B cell (primary cell): ENCODE data around the gene CFAP141. TPM values are rescaled to one million over a fixed set of nuclear protein-coding genes. Genes with fewer than 3 reads are reported as not detected.

Experiments used
- ATAC-seq: fragments of 200-7000 bp; cut with Tn5 transposase; one replicate; pipeline ENCODE4 v1.10.0; 2021; ENCODE audit warnings: low read depth, mild to moderate bottlenecking, moderate number of reproducible peaks, moderate library complexity
- CTCF ChIA-PET: fragments of 350-600 bp; sonication (Branson Sonifier 250); formaldehyde crosslinking; loops from one replicate; lab custom pipeline; 2021; ENCODE audit warnings: antibody characterized with exemption, inconsistent platforms; lab: Charles Lee
- POLR2A ChIA-PET: fragments of 350-600 bp; sonication (Branson Sonifier 250); formaldehyde crosslinking; loops from one replicate; lab custom pipeline; 2021; ENCODE audit warnings: antibody characterized with exemption; lab: Charles Lee
- DNase-seq: peaks from one replicate; pipeline ENCODE4 v3.0.0; 2013
- H2AFZ ChIP-seq: 2 replicates; pipeline ENCODE4 v1.6.1; 2012; ENCODE audit warnings: mild to moderate bottlenecking, low read depth, low read length; ENCODE audit not compliant: insufficient read depth, poor library complexity, severe bottlenecking
- H3K27ac ChIP-seq, 2 donors: 1 replicate in 1 of 2; 2 replicates in 1 of 2; pipeline ENCODE4 v1.5.1; 2012 to 2013; ENCODE audit warnings: low read length in 2 of 2, mild to moderate bottlenecking in 2 of 2, moderate library complexity in 1 of 2
- H3K27me3 ChIP-seq, 4 experiments: fragments of 200-600 bp in 1 of 4; sonication (generic) in 1 of 4; replicated peaks in 1 of 4; 1 replicate in 2 of 4; 2 replicates in 2 of 4; pipeline versions ENCODE4 v1.6.1 to v1.7.0; 2013 to 2016; ENCODE audit warnings: low read length in 3 of 4, mild to moderate bottlenecking in 2 of 4, mixed read lengths in 1 of 4, moderate library complexity in 1 of 4; ENCODE audit not compliant: insufficient read depth in 4 of 4, control insufficient read depth in 3 of 4; ENCODE audit errors: control extremely low read depth in 1 of 4
- H3K36me3 ChIP-seq, 2 experiments: replicated peaks in 1 of 2; 1 replicate in 1 of 2; 2 replicates in 1 of 2; pipeline versions ENCODE4 v1.6.1 to v1.7.1; 2013; ENCODE audit warnings: low read length in 1 of 2; ENCODE audit not compliant: insufficient read depth in 2 of 2, control insufficient read depth in 1 of 2; ENCODE audit errors: control extremely low read depth in 1 of 2, extremely low read depth in 1 of 2
- H3K4me1 ChIP-seq, 2 donors: fragments of 200-600 bp in 1 of 2; sonication (generic) in 1 of 2; 1 replicate in 1 of 2; 2 replicates in 1 of 2; pipeline versions ENCODE4 v1.5.1 to v1.6.1; 2013 to 2017; ENCODE audit warnings: low read length in 2 of 2; ENCODE audit not compliant: control insufficient read depth in 2 of 2, insufficient read depth in 2 of 2
- H3K4me2 ChIP-seq: replicated peaks from 2 replicates; pipeline ENCODE3; 2012; ENCODE audit warnings: mild to moderate bottlenecking, low read depth, low read length; ENCODE audit not compliant: poor library complexity, severe bottlenecking
- H3K4me3 ChIP-seq, 5 experiments: fragments of 200-600 bp in 1 of 5; sonication (generic) in 1 of 5; 1 replicate in 3 of 5; 2 replicates in 2 of 5; pipeline versions ENCODE4 v1.5.1 to v1.7.0; 2011 to 2016; ENCODE audit warnings: low read length in 4 of 5, mild to moderate bottlenecking in 4 of 5, low read depth in 2 of 5, control low read depth in 1 of 5, moderate library complexity in 1 of 5; ENCODE audit not compliant: insufficient read depth in 1 of 5; ENCODE audit errors: control extremely low read depth in 1 of 5, extremely low read depth in 1 of 5
- H3K79me2 ChIP-seq: fragments of 200-600 bp; sonication (generic); one replicate; pipeline ENCODE4 v1.6.0; 2016; ENCODE audit warnings: low read length; ENCODE audit not compliant: control insufficient read depth, insufficient read depth
- H3K9ac ChIP-seq: fragments of 200-600 bp; sonication (generic); 2 replicates; pipeline ENCODE4 v1.6.1; 2017; ENCODE audit warnings: mild to moderate bottlenecking, low read length, moderate library complexity
- H3K9me3 ChIP-seq, 3 donors: one replicate each; pipeline versions ENCODE4 v1.6.1 to v1.7.1; 2013; ENCODE audit warnings: low read length in 2 of 3; ENCODE audit not compliant: control insufficient read depth in 2 of 3, insufficient read depth in 1 of 3; ENCODE audit errors: control extremely low read depth in 1 of 3
- H4K20me1 ChIP-seq: 2 replicates; pipeline ENCODE4 v1.6.0; 2012; ENCODE audit warnings: mild to moderate bottlenecking, low read length; ENCODE audit not compliant: insufficient read depth, control insufficient read depth, poor library complexity, severe bottlenecking
- H3K27ac Mint-ChIP-seq: one replicate; pipeline ENCODE4 v1.8.0; 2021; ENCODE audit warnings: mixed read lengths
- H3K27me3 Mint-ChIP-seq: one replicate; pipeline ENCODE4 v1.8.0; 2021; ENCODE audit warnings: mixed read lengths
- H3K4me1 Mint-ChIP-seq: one replicate; pipeline ENCODE4 v1.8.0; 2021; ENCODE audit warnings: mixed read lengths
- H3K4me3 Mint-ChIP-seq: one replicate; pipeline ENCODE4 v1.8.0; 2021; ENCODE audit warnings: mixed read lengths
- H3K9me3 Mint-ChIP-seq: one replicate; pipeline ENCODE4 v1.8.0; 2022; ENCODE audit warnings: mixed read lengths; ENCODE audit not compliant: insufficient read depth
- EZH2 ChIP-seq: IDR thresholded peaks from 2 replicates; pipeline ENCODE4 v1.6.1; 2012; ENCODE audit warnings: borderline replicate concordance, low read depth, mild to moderate bottlenecking, moderate library complexity, low read length; ENCODE audit not compliant: insufficient read depth, poor library complexity, severe bottlenecking
- WGBS: methylation state at CpG from one replicate; pipeline ENCODE4 v1.1.5; 2013; ENCODE audit warnings: missing lambda C conversion rate; ENCODE audit not compliant: insufficient coverage; 5-methylcytosine and 5-hydroxymethylcytosine counted together
- intact Hi-C: fragments of 100-400 bp; cut with micrococcal nuclease; formaldehyde crosslinking; loops from one replicate; pipeline ENCODE4 v1.10.0; 2022
- polyA plus RNA-seq: library from polyadenylated mRNA; depleted of rRNA; stranded (reverse); fragments of >200 nt; gene quantifications from 2 replicates; pipeline ENCODE4 v1.2.3, GENCODE V29; 2012
- total RNA-seq, 2 donors: library from RNA; stranded (reverse); fragments of 120-200 nt in 1 of 2; gene quantifications; 1 replicate in 1 of 2; 2 replicates in 1 of 2; pipeline versions ENCODE4 v1.2.3 to v1.2.4, GENCODE V29; 2013 to 2022
- TF ChIP-seq, protein P1 (sequence below): fragments of 200-600 bp; IDR thresholded peaks from one replicate; pipeline ENCODE4 v1.8.0; 2022; ENCODE audit warnings: antibody characterized with exemption, mild to moderate bottlenecking

CFAP141 gene
- total and polyA plus RNA-seq, 2 donors (not counting 1 experiment from before 2014, with no cell fraction given): not detected

DNA sequence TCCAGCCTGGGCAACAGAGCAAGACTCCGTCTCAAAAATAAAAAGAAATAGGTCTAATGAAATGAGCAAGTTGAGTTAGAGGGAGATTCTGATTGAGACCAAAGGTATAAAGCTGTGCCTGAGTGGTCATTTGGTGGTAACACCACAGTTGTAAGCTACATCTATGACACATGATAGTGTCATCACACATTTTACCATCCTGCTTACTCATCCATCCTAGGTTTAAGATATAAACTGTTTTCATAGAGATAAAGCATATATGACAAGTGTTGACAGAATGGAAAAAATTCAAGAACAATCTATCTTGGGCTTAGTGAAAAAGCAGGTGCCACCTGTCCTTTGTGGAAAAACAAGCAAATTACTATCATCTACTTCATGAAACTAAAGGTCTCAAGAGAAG lies 7.1 kb upstream of the CFAP141 start:
- peaks cover 14 to 69% of the 10 kb centered on the region in 2 experiments for H3K36me3 ChIP-seq
- H3K4me2 ChIP-seq: no peak overlapping the region
- no peaks in the 10 kb centered on the region for H3K27me3 ChIP-seq
- ATAC-seq (no peak), DNase-seq (no peak)
- Mint-ChIP-seq H3K27ac (no peak overlapping the region), H3K4me1 (peaks cover 15% of the 10 kb centered on the region), H3K4me3 (no peak overlapping the region), H3K27me3 (no peaks in the 10 kb centered on the region), H3K9me3 (no peaks in the 10 kb centered on the region)
- TF ChIP-seq, protein P1, sequence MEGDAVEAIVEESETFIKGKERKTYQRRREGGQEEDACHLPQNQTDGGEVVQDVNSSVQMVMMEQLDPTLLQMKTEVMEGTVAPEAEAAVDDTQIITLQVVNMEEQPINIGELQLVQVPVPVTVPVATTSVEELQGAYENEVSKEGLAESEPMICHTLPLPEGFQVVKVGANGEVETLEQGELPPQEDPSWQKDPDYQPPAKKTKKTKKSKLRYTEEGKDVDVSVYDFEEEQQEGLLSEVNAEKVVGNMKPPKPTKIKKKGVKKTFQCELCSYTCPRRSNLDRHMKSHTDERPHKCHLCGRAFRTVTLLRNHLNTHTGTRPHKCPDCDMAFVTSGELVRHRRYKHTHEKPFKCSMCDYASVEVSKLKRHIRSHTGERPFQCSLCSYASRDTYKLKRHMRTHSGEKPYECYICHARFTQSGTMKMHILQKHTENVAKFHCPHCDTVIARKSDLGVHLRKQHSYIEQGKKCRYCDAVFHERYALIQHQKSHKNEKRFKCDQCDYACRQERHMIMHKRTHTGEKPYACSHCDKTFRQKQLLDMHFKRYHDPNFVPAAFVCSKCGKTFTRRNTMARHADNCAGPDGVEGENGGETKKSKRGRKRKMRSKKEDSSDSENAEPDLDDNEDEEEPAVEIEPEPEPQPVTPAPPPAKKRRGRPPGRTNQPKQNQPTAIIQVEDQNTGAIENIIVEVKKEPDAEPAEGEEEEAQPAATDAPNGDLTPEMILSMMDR: no peak
- TF ChIP-seq EZH2: no peak
- H3K79me2 ChIP-seq: peaks cover 52% of the 10 kb centered on the region
- ChIA-PET CTCF (no interaction called here), POLR2A (no interaction called here)
- peaks cover 27% of the 10 kb centered on the region for H4K20me1 ChIP-seq
- H3K9ac ChIP-seq: no peak overlapping the region
- no peak overlapping the region for H3K4me3 ChIP-seq
- 100% methylated on average over 1 of the region's 1 CpG for WGBS
- no peaks in the 10 kb centered on the region for H3K9me3 ChIP-seq
- H3K27ac ChIP-seq: no peak overlapping the region
- intact Hi-C loops: no loop called here
- H3K4me1 ChIP-seq: peaks cover under 1 to 3% of the 10 kb centered on the region in 2 donors
- no peak overlapping the region for H2AFZ ChIP-seq

DNA sequence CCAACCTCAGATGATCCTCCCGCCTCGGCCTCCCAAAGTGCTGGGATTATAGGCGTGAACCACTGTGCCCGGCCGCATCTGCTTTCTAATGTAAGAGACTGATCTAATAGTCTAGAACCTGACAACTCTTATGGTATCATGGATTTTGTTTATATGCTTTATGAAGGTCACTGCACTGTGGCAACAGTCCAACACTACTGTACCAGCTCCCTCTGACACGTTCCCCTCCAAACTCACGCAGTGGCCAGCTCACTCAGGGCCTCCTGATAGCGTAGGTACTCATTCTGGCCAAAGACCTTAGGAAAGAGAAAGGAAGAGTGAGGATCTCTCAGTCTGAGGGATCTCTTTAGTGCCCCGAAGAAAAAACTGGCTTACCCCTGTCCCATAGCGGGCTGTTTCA lies 6.0 kb upstream of the CFAP141 start:
- no peaks in the 10 kb centered on the region for H3K27me3 ChIP-seq
- TF ChIP-seq, protein P1: no peak
- no peak for TF ChIP-seq EZH2
- H3K9me3 Mint-ChIP-seq: no peaks in the 10 kb centered on the region
- H3K4me3 ChIP-seq: no peak overlapping the region
- H4K20me1 ChIP-seq: peaks cover 27% of the 10 kb centered on the region
- peaks cover 16 to 68% of the 10 kb centered on the region in 2 experiments for H3K36me3 ChIP-seq
- ChIA-PET POLR2A (interaction anchor here (0.6 kb wide), 1 partner anchor 52 kb away, joined by 3 read pairs; no protein-coding TSS in a partner anchor), CTCF (no interaction called here)
- DNase-seq: no peak
- no peaks in the 10 kb centered on the region for H3K27me3 Mint-ChIP-seq
- H3K4me2 ChIP-seq: no peak overlapping the region
- intact Hi-C loops: no loop called here
- H2AFZ ChIP-seq: no peak overlapping the region
- H3K4me3 Mint-ChIP-seq: no peak overlapping the region
- no peak for ATAC-seq
- no peak overlapping the region for H3K27ac ChIP-seq
- no peak overlapping the region for H3K9ac ChIP-seq
- peaks cover 40% of the 10 kb centered on the region for H3K79me2 ChIP-seq
- no peaks in the 10 kb centered on the region for H3K9me3 ChIP-seq
- 96% methylated on average over 6 of the region's 10 CpGs for WGBS
- H3K4me1 Mint-ChIP-seq: peaks cover 3% of the 10 kb centered on the region
- H3K4me1 ChIP-seq: no peaks in the 10 kb centered on the region
- no peak overlapping the region for H3K27ac Mint-ChIP-seq
